ENCODE results near the gene LCN2. TPM values are rescaled to one million over a fixed set of nuclear protein-coding genes. Genes with fewer than 3 reads are reported as not detected.

The LCN2 gene
- total and polyA plus RNA-seq, 9 of the 15 experiments (the other 6 are each of a cell fraction or from before 2014, with no cell fraction given): 0.10 to 1.2 (median 0.44) TPM; not detected in 1

DNA sequence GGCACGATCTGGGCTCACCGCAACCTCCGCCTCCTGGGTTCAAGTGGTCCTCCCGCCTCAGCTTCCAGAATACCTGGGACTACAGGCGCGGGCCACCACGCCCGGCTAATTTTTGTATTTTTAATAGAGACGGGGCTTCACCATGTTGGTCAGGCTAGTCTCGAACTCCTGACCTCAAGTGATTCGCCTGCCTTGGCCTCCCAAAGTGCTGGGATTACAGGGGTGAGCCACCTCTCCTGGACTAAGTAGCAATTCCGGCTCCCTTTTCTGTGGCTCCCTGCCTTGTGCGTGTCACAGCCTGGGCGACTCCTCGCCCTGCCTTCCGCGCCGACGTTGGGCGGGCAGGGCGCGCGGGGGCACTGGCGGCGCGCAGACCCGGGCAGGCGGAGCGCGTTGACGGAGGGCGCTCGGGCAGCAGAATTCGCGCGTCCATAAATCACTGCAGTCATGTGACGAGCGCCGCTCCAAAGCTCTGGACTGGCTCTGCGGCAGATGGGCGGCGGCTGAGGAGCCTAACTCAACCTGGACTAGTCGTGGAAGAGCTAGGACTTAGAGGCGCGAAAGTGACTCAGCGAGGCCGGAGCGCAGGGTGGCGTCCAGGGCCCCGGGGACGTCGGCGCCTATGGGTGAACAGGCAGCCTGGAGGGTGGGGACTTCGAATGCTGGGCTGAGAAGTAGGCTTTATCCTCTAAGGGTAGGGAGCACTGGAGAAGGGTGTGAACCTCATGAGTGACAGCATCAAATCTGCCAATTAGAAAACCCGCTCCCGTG lies 43.5 kb downstream of the LCN2 start (continued):
- TF ChIP-seq ATF1 (CRISPR knock-in tag; IDR thresholded peaks at IDR 0.05) (no peak), ATF1 (tag; IDR thresholded peaks at IDR 0.05) (peak; percentile 91), ARID3A (IDR thresholded peaks at IDR 0.05; ENCODE audit: borderline replicate concordance, low read depth, low read length) (peak; percentile 16; the same call in 1 of the 2 replicates), ZNF583 (CRISPR knock-in tag; IDR thresholded peaks at IDR 0.05) (peak; percentile 66), NFRKB (IDR thresholded peaks at IDR 0.05; ENCODE audit: low read depth) (no peak), EP300 (IDR thresholded peaks at IDR 0.05; ENCODE audit: low read length) (peak; percentile 49), ZNF76 (CRISPR knock-in tag; IDR thresholded peaks at IDR 0.05; ENCODE audit: borderline replicate concordance) (0 out of 2 replicates have a peak, but pooled peaks have one; percentile 78), DNMT1 (IDR thresholded peaks at IDR 0.05) (no peak), ZNF407 (IDR thresholded peaks at IDR 0.05; ENCODE audit: low read depth) (no peak), CXXC5 (CRISPR knock-in tag; IDR thresholded peaks at IDR 0.05) (peak; percentile 99), MXD1 (CRISPR knock-in tag; IDR thresholded peaks at IDR 0.05; ENCODE audit: borderline replicate concordance, poor library complexity, severe bottlenecking) (no peak), BHLHE40 (IDR thresholded peaks at IDR 0.05; ENCODE audit: low read length) (peak; percentile 93), BCOR (IDR thresholded peaks at IDR 0.05) (no peak), HDAC6 (IDR thresholded peaks at IDR 0.05; ENCODE audit: low read depth, low read length) (no peak), BMI1 (IDR thresholded peaks at IDR 0.05; ENCODE audit: low read length) (no peak), ZBTB17 (CRISPR knock-in tag; IDR thresholded peaks at IDR 0.05) (peak; percentile 79; the same call in 1 of the 2 replicates), ERF (CRISPR knock-in tag; IDR thresholded peaks at IDR 0.05) (0 out of 2 replicates have a peak, but pooled peaks have one; percentile 50), ZEB2 (IDR thresholded peaks at IDR 0.05) (no peak), MBD2 (IDR thresholded peaks at IDR 0.05; ENCODE audit: borderline replicate concordance, low read depth) (no peak), ZNF445 (CRISPR knock-in tag; IDR thresholded peaks at IDR 0.05; ENCODE audit: low read depth) (0 out of 2 replicates have a peak, but pooled peaks have one; percentile 56)
